H1 (cell line): ENCODE results near the gene BLMH. TPM values are rescaled to one million over a fixed set of nuclear protein-coding genes. Genes with fewer than 3 reads are reported as not detected.
A peak's percentile ranks its signal among the peaks of the same experiment; 100 is the strongest.

Source experiments
- CTCF ChIA-PET: fragments of 300-600 bp; sonication (Branson Sonifier 250); formaldehyde crosslinking; loops from one replicate; lab custom pipeline; 2021; ENCODE audit not compliant: partially characterized antibody; lab: Charles Lee
- POLR2A ChIA-PET: fragments of 300-600 bp; sonication (Branson Sonifier 250); formaldehyde crosslinking; loops from one replicate; lab custom pipeline; 2021; ENCODE audit warnings: inconsistent platforms; ENCODE audit not compliant: partially characterized antibody; lab: Charles Lee
- DNase-seq, 2 experiments: peaks; one replicate each; pipeline versions ENCODE4 v3.0.0 to v3.0.0-alpha.2; 2010 to 2022; ENCODE audit warnings: low spot score in 2 of 2, low read depth in 1 of 2, mixed read lengths in 1 of 2
- FAIRE-seq: peaks from 2 replicates; lab custom pipeline; 2011; peaks lifted over from hg19 to GRCh38; lab: Jason Lieb, UNC
- H2AFZ ChIP-seq: 2 replicates; pipeline ENCODE4 v1.8.1; 2012; ENCODE audit warnings: low read length, inconsistent platforms
- H2AK5ac ChIP-seq: 2 replicates; pipeline ENCODE4 v1.6.1; 2013; ENCODE audit warnings: low read depth, low read length
- H2BK120ac ChIP-seq: replicated peaks from 2 replicates; pipeline ENCODE3; 2013; ENCODE audit warnings: low read depth, low read length, inconsistent platforms
- H2BK12ac ChIP-seq: 2 replicates; pipeline ENCODE4 v1.6.1; 2013; ENCODE audit warnings: low read depth, low read length
- H2BK15ac ChIP-seq: 2 replicates; pipeline ENCODE4 v1.6.1; 2013; ENCODE audit warnings: low read length
- H2BK20ac ChIP-seq: 2 replicates; pipeline ENCODE4 v1.6.1; 2013; ENCODE audit warnings: low read length
- H2BK5ac ChIP-seq: 2 replicates; pipeline ENCODE4 v1.6.1; 2013; ENCODE audit warnings: low read depth, low read length
- H3K14ac ChIP-seq: 2 replicates; pipeline ENCODE4 v1.6.1; 2013; ENCODE audit warnings: inconsistent platforms; ENCODE audit not compliant: insufficient read length
- H3K18ac ChIP-seq: 2 replicates; pipeline ENCODE4 v1.6.1; 2013; ENCODE audit warnings: low read length; ENCODE audit errors: extremely low read depth
- H3K23ac ChIP-seq: 2 replicates; pipeline ENCODE4 v1.6.1; 2013; ENCODE audit warnings: inconsistent platforms; ENCODE audit not compliant: insufficient read length
- H3K23me2 ChIP-seq: 2 replicates; pipeline ENCODE4 v1.6.1; 2013; ENCODE audit warnings: low read depth, low read length
- H3K27ac ChIP-seq: 2 replicates; pipeline ENCODE4 v1.6.1; 2011; ENCODE audit warnings: low read depth, low read length, inconsistent platforms
- H3K27me3 ChIP-seq, 4 experiments: replicated peaks in 1 of 4; 1 replicate in 1 of 4; 2 replicates in 3 of 4; pipeline versions ENCODE4 v1.6.1 to v1.8.1; 2011 to 2013; ENCODE audit warnings: low read length in 3 of 4, mild to moderate bottlenecking in 3 of 4, inconsistent platforms in 2 of 4, mixed read lengths in 2 of 4, moderate library complexity in 1 of 4; ENCODE audit not compliant: control insufficient read depth in 3 of 4, insufficient read depth in 3 of 4; ENCODE audit errors: extremely low read depth in 1 of 4
- H3K36me3 ChIP-seq, 4 experiments: 2 replicates each; pipeline versions ENCODE4 v1.6.1 to v1.8.1; 2011 to 2013; ENCODE audit warnings: mild to moderate bottlenecking in 4 of 4, low read length in 3 of 4, moderate library complexity in 2 of 4, control low read depth in 1 of 4, inconsistent platforms in 1 of 4; ENCODE audit not compliant: insufficient read depth in 4 of 4, control insufficient read depth in 2 of 4
- H3K4ac ChIP-seq: replicated peaks from 2 replicates; pipeline ENCODE3; 2013; ENCODE audit warnings: low read length, low read depth, mixed read lengths, inconsistent platforms; ENCODE audit not compliant: insufficient read length
- H3K4me1 ChIP-seq, 4 experiments: replicated peaks in 1 of 4; 1 replicate in 1 of 4; 2 replicates in 3 of 4; pipeline versions ENCODE4 v1.6.1 to v1.8.1; 2011 to 2013; ENCODE audit warnings: low read length in 3 of 4, inconsistent platforms in 2 of 4, mixed read lengths in 1 of 4; ENCODE audit not compliant: insufficient read depth in 4 of 4, control insufficient read depth in 3 of 4
- H3K4me2 ChIP-seq, 2 experiments: 2 replicates each; pipeline versions ENCODE4 v1.6.1 to v1.8.1; 2011 to 2013; ENCODE audit warnings: low read depth in 2 of 2, low read length in 2 of 2, control low read depth in 1 of 2, inconsistent platforms in 1 of 2, mild to moderate bottlenecking in 1 of 2; ENCODE audit not compliant: insufficient read depth in 1 of 2
- H3K4me3 ChIP-seq, 4 experiments: fragments of 200-600, 300-600 bp in 1 of 4; sonication (generic), shearing (Covaris generic), sonication (Bioruptor Twin) in 1 of 4; 2 replicates each; pipeline versions ENCODE4 v1.5.1 to v1.8.1; 2011 to 2016; ENCODE audit warnings: low read length in 4 of 4, low read depth in 3 of 4, control low read depth in 2 of 4, inconsistent platforms in 2 of 4, mild to moderate bottlenecking in 2 of 4, mixed read lengths in 1 of 4, moderate library complexity in 1 of 4; ENCODE audit not compliant: insufficient read depth in 2 of 4; ENCODE audit errors: extremely low read depth in 1 of 4
- H3K56ac ChIP-seq: replicated peaks from 2 replicates; pipeline ENCODE3; 2013; ENCODE audit warnings: low read depth, mild to moderate bottlenecking, mixed read lengths, low read length, inconsistent platforms; ENCODE audit not compliant: insufficient read length
- H3K79me1 ChIP-seq: 2 replicates; pipeline ENCODE4 v1.6.1; 2013; ENCODE audit warnings: low read depth, low read length, control low read depth
- H3K79me2 ChIP-seq, 2 experiments: 2 replicates each; pipeline versions ENCODE4 v1.6.1 to v1.8.1; 2012 to 2013; ENCODE audit warnings: low read length in 2 of 2, mild to moderate bottlenecking in 2 of 2, inconsistent platforms in 1 of 2; ENCODE audit not compliant: insufficient read depth in 2 of 2, control insufficient read depth in 1 of 2
- H3K9ac ChIP-seq, 4 experiments: replicated peaks in 1 of 4; 1 replicate in 1 of 4; 2 replicates in 3 of 4; pipeline versions ENCODE4 v1.6.1 to v1.8.1; 2011 to 2013; ENCODE audit warnings: low read depth in 3 of 4, low read length in 3 of 4, control low read depth in 2 of 4, mild to moderate bottlenecking in 2 of 4, moderate library complexity in 2 of 4, inconsistent platforms in 1 of 4; ENCODE audit errors: extremely low read depth in 1 of 4
- H3K9me3 ChIP-seq, 2 experiments: 2 replicates each; pipeline versions ENCODE4 v1.6.1 to v1.8.1; 2012 to 2013; ENCODE audit warnings: mild to moderate bottlenecking in 2 of 2, moderate library complexity in 2 of 2, control low read depth in 1 of 2, inconsistent platforms in 1 of 2, low read depth in 1 of 2, low read length in 1 of 2, mixed read lengths in 1 of 2; ENCODE audit not compliant: insufficient read depth in 2 of 2
- H4K20me1 ChIP-seq, 2 experiments: replicated peaks in 1 of 2; 2 replicates each; pipeline versions ENCODE3 to v1.8.1; 2011 to 2013; ENCODE audit warnings: inconsistent platforms in 2 of 2, low read length in 2 of 2, mild to moderate bottlenecking in 1 of 2; ENCODE audit not compliant: insufficient read depth in 2 of 2, control insufficient read depth in 1 of 2
- H4K5ac ChIP-seq: 2 replicates; pipeline ENCODE4 v1.6.1; 2013; ENCODE audit warnings: low read length, low read depth, mixed read lengths, inconsistent platforms; ENCODE audit not compliant: insufficient read length
- H4K8ac ChIP-seq: 2 replicates; pipeline ENCODE4 v1.8.0; 2013; ENCODE audit warnings: mild to moderate bottlenecking, moderate library complexity, low read length, inconsistent platforms; ENCODE audit not compliant: insufficient read depth; ENCODE audit errors: extremely low read depth
- H4K91ac ChIP-seq: replicated peaks from 2 replicates; pipeline ENCODE3; 2013; ENCODE audit warnings: low read length, mixed read lengths, inconsistent platforms; ENCODE audit not compliant: insufficient read length
- RAD21 ChIP-seq, 2 experiments: IDR thresholded peaks in 1 of 2; conservative IDR thresholded peaks in 1 of 2; 2 replicates each; pipeline ENCODE4 v1.6.1; 2011; ENCODE audit warnings: low read depth in 2 of 2, low read length in 2 of 2, improper control_type of control experiment in 1 of 2, inconsistent platforms in 1 of 2, mild to moderate bottlenecking in 1 of 2, moderate library complexity in 1 of 2
- SUZ12 ChIP-seq: fragments of 200-600 bp; sonication (generic); IDR thresholded peaks from 2 replicates; pipeline ENCODE4 v1.6.1; 2012; ENCODE audit warnings: mild to moderate bottlenecking, inconsistent platforms, low read length, moderate library complexity, mixed read lengths
- WGBS, 2 experiments: shearing (Covaris generic) in 1 of 2; methylation state at CpG; one replicate each; pipeline versions ENCODE4 v1.1.6 to v1.1.7; 2013 to 2015; ENCODE audit warnings: low lambda C conversion rate in 2 of 2, mixed read lengths in 2 of 2, inconsistent platforms in 1 of 2, low coverage in 1 of 2, missing lambda C conversion rate in 1 of 2; ENCODE audit not compliant: insufficient replicate concordance in 2 of 2, insufficient coverage in 1 of 2, insufficient read length in 1 of 2; ENCODE audit errors: extremely low coverage in 1 of 2, missing lambda C conversion rate in 1 of 2; 5-methylcytosine and 5-hydroxymethylcytosine counted together
- polyA plus RNA-seq, 7 experiments: library from polyadenylated mRNA; depleted of rRNA in 3 of 7; stranded (reverse) in 5 of 7; unstranded in 2 of 7; fragments of >200 nt in 5 of 7; fragments of 200-250 nt in 2 of 7; gene quantifications; 1 replicate in 5 of 7; 2 replicates in 1 of 7; 4 replicates in 1 of 7; pipeline versions ENCODE4 v1.2.1 to v1.2.3, GENCODE V29; 2011 to 2013; ENCODE audit warnings: missing spikeins in 2 of 7, mixed read lengths in 2 of 7
- total RNA-seq: library from RNA; stranded (reverse); fragmentation: NEBNext Ultra II Directional; extraction: Animal tissue kit (Norgen Biotek cat#: 25700); gene quantifications from 2 replicates; pipeline ENCODE4 v1.2.1, GENCODE V29; 2021

The BLMH gene
- total and polyA plus RNA-seq, 2 of the 8 experiments (the other 6 are each of a cell fraction or from before 2014, with no cell fraction given): 18.2 to 74.3 TPM

DNA sequence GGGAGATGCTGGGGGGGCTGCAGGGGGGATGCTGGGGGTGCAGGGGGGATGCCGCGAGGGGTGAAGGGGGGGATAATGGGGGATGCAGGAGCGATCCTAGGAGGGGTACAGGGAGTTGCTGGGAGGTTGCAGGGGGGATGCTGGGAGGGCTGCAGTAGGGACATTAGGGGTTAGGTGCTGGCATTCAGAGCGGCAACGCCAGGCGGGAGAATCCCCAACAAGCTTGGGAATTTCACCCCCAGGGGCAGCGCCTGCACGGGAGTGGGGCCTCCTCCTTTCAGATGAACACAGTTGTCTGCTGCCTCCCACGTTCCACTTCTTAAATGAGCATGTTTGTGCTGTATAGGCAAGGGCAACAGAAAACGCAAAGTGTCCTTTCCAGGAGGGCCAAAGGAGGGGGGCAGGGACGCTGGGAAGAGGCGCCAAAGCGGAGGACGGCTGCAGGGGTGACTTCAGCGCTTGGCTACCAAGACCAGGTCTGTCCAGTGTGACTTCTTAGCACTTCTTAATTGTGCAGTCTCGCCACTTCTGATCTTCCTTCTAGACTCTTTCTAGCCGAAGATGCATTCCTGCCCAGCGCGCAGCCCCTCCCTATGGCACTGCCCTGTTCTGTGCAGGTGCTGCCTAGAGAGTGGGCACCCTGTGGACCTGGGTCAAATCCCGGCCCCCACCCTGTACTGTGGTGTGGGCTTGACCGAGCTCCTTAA lies 54.3 kb downstream of the BLMH start:
- Histone ChIP-seq H3K27ac (no peak overlapping the region), H2BK12ac (no peak overlapping the region), H3K23ac (no peak overlapping the region), H2BK5ac (no peak overlapping the region), H3K79me2 (no peaks in the 10 kb centered on the region), H2AFZ (0 out of 2 replicates have a peak overlapping the region, but pooled peaks have one; percentile 25), H3K56ac (no peak overlapping the region), H3K9ac (no peak overlapping the region; a peak in 1 of 7 replicates), H2BK120ac (no peak overlapping the region), H2AK5ac (no peak overlapping the region), H3K79me1 (no peaks in the 10 kb centered on the region), H4K8ac (no peak overlapping the region; the same call in 1 of the 2 replicates), H3K9me3 (peaks cover 5 to 8% of the 10 kb centered on the region in 2 experiments; a peak in 2 of 4 replicates), H3K18ac (peak overlapping the region; percentile 32; the same call in 1 of the 2 replicates), H3K4me1 (peaks cover 0 to 18% (median 15%) of the 10 kb centered on the region in 4 experiments; a peak in 5 of 7 replicates), H4K20me1 (no peaks in the 10 kb centered on the region), H3K4me3 (peak overlapping the region in 3 of 4 experiments; percentile 23 to 59 (median 27); a peak in 5 of 8 replicates), H3K14ac (no peak overlapping the region), H2BK20ac (no peak overlapping the region), H3K27me3 (peaks cover 32 to 63% (median 57%) of the 10 kb centered on the region in 4 experiments)
- 17% methylated on average over 15 of the region's 21 CpGs; no CpG with 5 or more reads in 1 of the 2 experiments for WGBS, 2 experiments
- ChIA-PET POLR2A (interaction anchor here (0.5 to 2.3 kb wide), 7 partner anchors 11 to 133 kb away, joined by 3 to 9 read pairs (median 3); partner anchors contain the start of gene BLMH), CTCF (interaction anchor here (1.2 to 5.0 kb wide), 9 partner anchors 14 to 133 kb away, joined by 4 to 36 read pairs (median 7); no protein-coding TSS in a partner anchor)
- DNase-seq: peak in 1 of 2 experiments; percentile 57
- TF ChIP-seq SUZ12: peak; percentile 26
- no peak for TF ChIP-seq RAD21 (IDR thresholded peaks at IDR 0.05 in 1 of 2, conservative IDR thresholded peaks at IDR 0.05 in 1 of 2; ENCODE audit: low read depth in 2 of 2, low read length in 2 of 2)
- TF ChIP-seq, all 59 proteins: peak for 1
- FAIRE-seq: no peak
- peak overlapping the region; percentile 67 to 95 for H3K4me2 ChIP-seq
- H3K23me2 ChIP-seq: peaks cover 17% of the 10 kb centered on the region; the same call in 1 of the 2 replicates
- 0 out of 2 replicates have a peak overlapping the region, but pooled peaks have one; percentile 10 for H2BK15ac ChIP-seq
- no peak overlapping the region for H3K4ac ChIP-seq
- no peak overlapping the region for H4K91ac ChIP-seq
- peaks cover 0 to 7% (median 0%) of the 10 kb centered on the region in 4 experiments; a peak in 1 of 8 replicates for H3K36me3 ChIP-seq
- H4K5ac ChIP-seq: no peak overlapping the region
